ENCODE data around the gene PTPRE.

PTPRE gene

GRCh38 chr10:127951861-127952574 lies 45.1 kb downstream of the PTPRE start:
- H3K27me3 ChIP-seq: no peaks in the 10 kb centered on the region
- no peak for TF ChIP-seq CTCF (IDR thresholded peaks at IDR 0.05)
- intact Hi-C loops (cut with DNase I; ENCODE audit: low total_unique reads): no loop called here

DNA sequence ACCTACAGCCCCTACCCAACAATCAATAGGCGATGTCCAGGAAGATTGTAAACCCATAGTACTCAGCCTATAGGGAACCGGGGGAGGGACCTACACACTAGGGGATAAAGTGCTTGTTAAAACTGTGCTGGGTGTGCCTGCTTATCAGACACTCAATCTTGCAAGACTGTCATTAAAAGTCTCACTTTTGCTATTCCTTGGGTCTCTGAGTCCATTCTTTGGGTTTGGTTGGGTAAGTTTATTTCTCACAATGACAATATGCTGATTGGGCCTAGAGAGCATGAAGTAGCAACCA lies 45.6 kb downstream of the PTPRE start:
- Histone ChIP-seq H3K4me1 (no peaks in the 10 kb centered on the region), H3K27ac (no peak overlapping the region), H3K27me3 (no peaks in the 10 kb centered on the region), H3K9me3 (peaks cover 0 to 6% (median 0%) of the 10 kb centered on the region in 3 donors), H3K4me3 (no peak overlapping the region), H3K36me3 (no peaks in the 10 kb centered on the region)
- intact Hi-C loops (cut with DNase I; ENCODE audit: low total_unique reads): no loop called here
- no peak for DNase-seq
- no peak for TF ChIP-seq CTCF (IDR thresholded peaks at IDR 0.05)

More at GRCh38 chr10:127951861-127952574, 45.1 kb downstream of the PTPRE start:
- H3K27ac ChIP-seq: no peak overlapping the region
- H3K9me3 ChIP-seq: peaks cover 0 to 6% (median 0%) of the 10 kb centered on the region in 3 donors
- H3K36me3 ChIP-seq: no peaks in the 10 kb centered on the region
- no peak overlapping the region for H3K4me3 ChIP-seq
- no peaks in the 10 kb centered on the region for H3K4me1 ChIP-seq
- no peak for DNase-seq

DNA sequence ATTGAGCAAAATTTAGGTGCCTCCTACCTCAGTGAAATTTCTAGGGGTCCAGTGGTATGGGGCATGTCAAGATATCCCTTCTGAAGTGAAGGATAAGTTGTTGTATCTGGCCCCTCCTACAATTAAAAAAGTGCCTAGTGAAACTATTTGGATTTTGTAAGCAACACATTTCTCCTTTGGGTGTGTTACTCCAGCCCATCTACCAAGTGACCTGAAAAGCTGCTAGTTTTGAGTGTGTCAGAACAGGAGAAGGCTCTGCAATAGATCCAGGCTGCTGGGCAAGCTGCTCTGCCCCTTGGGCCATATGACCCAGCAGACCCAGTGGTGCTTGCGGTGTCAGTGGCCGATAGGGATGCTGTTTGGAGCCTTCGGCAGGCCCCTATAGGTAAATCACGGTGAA lies 46.0 kb downstream of the PTPRE start:
- H3K4me1 ChIP-seq: no peaks in the 10 kb centered on the region
- no peaks in the 10 kb centered on the region for H3K27me3 ChIP-seq
- no peaks in the 10 kb centered on the region for H3K36me3 ChIP-seq
- DNase-seq: no peak
- H3K27ac ChIP-seq: no peak overlapping the region
- TF ChIP-seq CTCF (IDR thresholded peaks at IDR 0.05): no peak
- intact Hi-C loops (cut with DNase I; ENCODE audit: low total_unique reads): no loop called here
- peaks cover 0 to 6% (median 0%) of the 10 kb centered on the region in 3 donors for H3K9me3 ChIP-seq
- H3K4me3 ChIP-seq: no peak overlapping the region

GRCh38 chr10:127953876-127954275 lies 47.0 kb downstream of the PTPRE start:
- no peaks in the 10 kb centered on the region for H3K27me3 ChIP-seq
- no peaks in the 10 kb centered on the region for H3K36me3 ChIP-seq
- H3K4me3 ChIP-seq: no peak overlapping the region
- no peaks in the 10 kb centered on the region for H3K4me1 ChIP-seq
- intact Hi-C loops (cut with DNase I; ENCODE audit: low total_unique reads): no loop called here
- no peak for DNase-seq
- no peak for TF ChIP-seq CTCF (IDR thresholded peaks at IDR 0.05)
- no peak overlapping the region for H3K27ac ChIP-seq
- H3K9me3 ChIP-seq: peaks cover 0 to 6% (median 0%) of the 10 kb centered on the region in 3 donors

GRCh38 chr10:127959428-127959827 lies 52.5 kb downstream of the PTPRE start:
- no peak for TF ChIP-seq CTCF (IDR thresholded peaks at IDR 0.05)
- no peaks in the 10 kb centered on the region for H3K27me3 ChIP-seq
- H3K4me3 ChIP-seq: no peak overlapping the region
- H3K27ac ChIP-seq: no peak overlapping the region
- H3K4me1 ChIP-seq: no peaks in the 10 kb centered on the region
- H3K9me3 ChIP-seq: peaks cover 0 to 6% (median 0%) of the 10 kb centered on the region in 3 donors
- intact Hi-C loops (cut with DNase I; ENCODE audit: low total_unique reads): no loop called here
- DNase-seq: no peak
- H3K36me3 ChIP-seq: no peaks in the 10 kb centered on the region

DNA sequence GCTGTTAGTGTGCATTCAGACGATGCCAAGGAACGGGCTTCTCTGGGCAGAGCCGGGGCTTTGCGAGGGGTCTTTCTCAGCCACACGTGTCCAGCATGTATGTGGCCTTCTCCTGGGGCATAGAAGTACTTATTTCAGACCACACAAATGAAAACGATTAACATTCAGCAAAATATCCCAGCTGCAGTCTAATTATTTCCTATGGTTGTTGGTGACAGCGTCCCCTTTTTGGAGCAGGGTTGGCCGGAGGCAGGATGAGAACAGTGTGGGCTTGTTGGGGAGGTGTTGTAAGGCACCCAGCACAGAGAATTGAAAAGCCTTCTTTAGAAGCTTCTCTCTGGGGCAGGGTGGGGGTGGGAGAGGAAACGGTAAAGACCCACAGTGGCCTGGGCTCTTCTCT lies 54.2 kb downstream of the PTPRE start:
- no peaks in the 10 kb centered on the region for H3K4me1 ChIP-seq
- H3K36me3 ChIP-seq: no peaks in the 10 kb centered on the region
- H3K4me3 ChIP-seq: no peak overlapping the region
- no peak for TF ChIP-seq CTCF (IDR thresholded peaks at IDR 0.05)
- DNase-seq: no peak
- intact Hi-C loops (cut with DNase I; ENCODE audit: low total_unique reads): no loop called here
- H3K27ac ChIP-seq: no peak overlapping the region
- peaks cover 0 to 6% (median 0%) of the 10 kb centered on the region in 3 donors for H3K9me3 ChIP-seq
- no peaks in the 10 kb centered on the region for H3K27me3 ChIP-seq

Data from tibial artery (tissue), 4 donors.